ENCODE measurements around the gene LTBP1. TPM values are rescaled to one million over a fixed set of nuclear protein-coding genes. Genes with fewer than 3 reads are reported as not detected.

Gene LTBP1
- total RNA-seq, 1 experiment from 2014 or later: 28.5 TPM

- Histone ChIP-seq H2AFZ (ENCODE audit: low read length) (no peak overlapping the region), H3K9ac (ENCODE audit: extremely low read depth, insufficient read length, low read length) (no peak overlapping the region), H3T11ph (ENCODE audit: low read length) (no peak overlapping the region), H4K91ac (ENCODE audit: insufficient read length, low read depth, low read length) (no peak overlapping the region), H3K79me2 (ENCODE audit: insufficient read depth, low read length) (no peaks in the 10 kb centered on the region), H3K18ac (ENCODE audit: insufficient read length, low read depth, low read length) (no peak overlapping the region), H2BK12ac (ENCODE audit: insufficient read length, low read depth, low read length) (no peak overlapping the region), H3K4ac (ENCODE audit: low read depth, low read length) (no peak overlapping the region), H3K27ac (ENCODE audit: insufficient read length, low read depth, low read length) (no peak overlapping the region), H4K5ac (ENCODE audit: insufficient read length, low read depth, low read length) (no peak overlapping the region), H3K79me1 (ENCODE audit: insufficient read depth, low read depth, low read length, poor library complexity, severe bottlenecking) (no peaks in the 10 kb centered on the region), H2AK5ac (ENCODE audit: insufficient read length, low read length) (no peak overlapping the region), H3K56ac (ENCODE audit: insufficient read length, low read depth, low read length) (no peak overlapping the region), H2BK20ac (ENCODE audit: low read depth, low read length, poor library complexity, severe bottlenecking) (no peak overlapping the region), H2BK120ac (ENCODE audit: low read depth, low read length, poor library complexity, severe bottlenecking) (no peak overlapping the region), H4K20me1 (ENCODE audit: control insufficient read depth, insufficient read depth, insufficient read length) (no peaks in the 10 kb centered on the region), H3K27me3 (ENCODE audit: insufficient read depth, low read length) (no peaks in the 10 kb centered on the region), H3K9me3 (ENCODE audit: control insufficient read depth, low read depth, low read length) (no peaks in the 10 kb centered on the region), H4K8ac (replicated peaks; ENCODE audit: insufficient read length, low read depth, low read length) (no peak overlapping the region), H3K4me2 (ENCODE audit: insufficient read depth, insufficient read length, low read length) (no peak overlapping the region), H3K4me1 (ENCODE audit: insufficient read depth, low read length) (no peaks in the 10 kb centered on the region; the same call in 1 of the 2 replicates), H3K14ac (ENCODE audit: insufficient read depth, low read length) (no peak overlapping the region), H3K23me2 (ENCODE audit: insufficient read length, low read depth, low read length, poor library complexity, severe bottlenecking) (no peaks in the 10 kb centered on the region), H2BK5ac (ENCODE audit: insufficient read length, low read length) (no peak overlapping the region), H3K23ac (ENCODE audit: insufficient read length, low read depth, low read length) (no peak overlapping the region), H2BK15ac (ENCODE audit: low read depth, low read length) (no peak overlapping the region)
- TF ChIP-seq CTCF (conservative IDR thresholded peaks at IDR 0.05): no peak
- Mint-ChIP-seq H3K4me3 (no peak overlapping the region), H3K9me3 (no peaks in the 10 kb centered on the region), H3K36me3 (ENCODE audit: insufficient read depth in 1 of 3, low read depth in 3 of 3) (peaks cover 0 to 4% (median 0%) of the 10 kb centered on the region in 3 experiments; a peak in 3 of 7 replicates), H3K4me1 (peaks cover 10 to 11% of the 10 kb centered on the region in 2 experiments), H3K27ac (no peak overlapping the region; a peak in 2 of 7 replicates), H3K27me3 (ENCODE audit: low read depth) (no peaks in the 10 kb centered on the region)
- WGBS (ENCODE audit: extremely low coverage, insufficient read length, low lambda C conversion rate): no CpG with 5 or more reads among the region's 3 CpGs
- no peak for DNase-seq
These were observed 261.6 kb downstream of the LTBP1 start for GRCh38 chr2:33208400-33208799.
